Measurements from ENCODE around the gene HSPG2.

DNA sequence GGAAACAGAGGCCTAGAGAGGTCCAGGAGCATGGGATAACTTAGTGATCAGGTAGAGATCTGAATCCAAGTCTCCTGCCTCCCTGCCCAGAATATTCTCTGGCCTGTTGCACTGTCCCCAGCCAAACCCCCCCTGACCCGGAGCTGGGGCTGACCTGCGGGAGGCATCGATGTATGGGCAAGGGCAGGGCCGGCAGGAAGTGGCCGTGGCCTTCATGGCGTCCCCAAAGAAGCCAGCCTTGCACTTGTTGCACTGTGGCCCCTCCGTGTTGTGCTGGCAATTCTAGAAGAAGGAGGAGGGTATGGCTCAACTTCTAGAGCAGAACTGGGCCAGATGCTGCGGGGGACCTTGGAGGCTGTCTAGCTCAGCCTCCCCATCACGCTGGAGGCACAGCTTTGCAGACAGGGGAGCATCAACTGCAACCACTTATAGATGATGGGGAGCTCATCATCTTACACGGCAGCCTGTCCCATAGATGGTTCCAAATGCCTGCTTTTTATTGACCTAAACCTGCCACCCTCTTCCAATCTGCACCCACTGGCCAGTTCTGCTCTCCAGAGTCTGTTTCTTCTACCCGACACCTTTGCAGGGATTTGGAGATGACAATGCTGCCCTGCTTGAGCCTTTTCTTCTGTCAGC is 58.2 kb downstream of the HSPG2 start:
- TF ChIP-seq POLR2A (IDR thresholded peaks at IDR 0.05; ENCODE audit: control extremely low read depth in 1 of 2, low read depth in 2 of 2, low read length in 2 of 2) (no peak), TEAD4 (IDR thresholded peaks at IDR 0.05; ENCODE audit: low read depth, low read length) (no peak), CTCF (IDR thresholded peaks at IDR 0.05; ENCODE audit: control extremely low read depth in 1 of 3, insufficient read depth in 1 of 3, low read depth in 1 of 3, low read length in 3 of 3) (no peak), FOSL1 (IDR thresholded peaks at IDR 0.05; ENCODE audit: insufficient read depth, low read depth, low read length) (no peak), SUZ12 (IDR thresholded peaks at IDR 0.05; ENCODE audit: low read length) (no peak), CHD1 (IDR thresholded peaks at IDR 0.05; ENCODE audit: low read depth, low read length) (no peak), ZNF274 (IDR thresholded peaks at IDR 0.05; ENCODE audit: borderline replicate concordance, extremely low read depth, low read length) (no peak), CREB1 (IDR thresholded peaks at IDR 0.05) (no peak)
